ENCODE results near the gene PRKAG1. TPM values are rescaled to one million over a fixed set of nuclear protein-coding genes. Genes with fewer than 3 reads are reported as not detected.

PRKAG1 gene
- total RNA-seq, 1 experiment from 2014 or later: 80.3 TPM

- Mint-ChIP-seq H3K36me3 (ENCODE audit: insufficient read depth, unreplicated experiment) (peaks cover 85% of the 10 kb centered on the region), H3K27me3 (ENCODE audit: insufficient read depth, unreplicated experiment) (no peaks in the 10 kb centered on the region), H3K9me3 (ENCODE audit: unreplicated experiment) (no peaks in the 10 kb centered on the region), H3K4me1 (ENCODE audit: insufficient read depth, unreplicated experiment) (no peaks in the 10 kb centered on the region), H3K4me3 (ENCODE audit: unreplicated experiment) (no peak overlapping the region), H3K27ac (ENCODE audit: low read depth, unreplicated experiment) (no peak overlapping the region)
- DNase-seq (ENCODE audit: unreplicated experiment): no peak
- intact Hi-C loops (cut with micrococcal nuclease): no loop called here
- ChIA-PET CTCF (interaction anchor here (0.5 to 1.1 kb wide), 4 partner anchors 9 to 203 kb away, joined by 3 to 4 read pairs (median 4); no protein-coding TSS in a partner anchor), POLR2A (interaction anchor here (0.6 to 1.1 kb wide), 2 partner anchors 19 to 102 kb away, joined by 3 read pairs; partner anchors contain the start of gene TUBA1B)
- no TSS peak for BruUV-seq (replicated peaks)
- TF ChIP-seq CTCF (IDR thresholded peaks at IDR 0.05; ENCODE audit: unreplicated experiment): no peak
Measured at GRCh38 chr12:49027846-49028555, 9.4 kb upstream of the PRKAG1 start.

- Mint-ChIP-seq H3K36me3 (ENCODE audit: insufficient read depth, unreplicated experiment) (peaks cover 86% of the 10 kb centered on the region), H3K27ac (ENCODE audit: low read depth, unreplicated experiment) (no peak overlapping the region), H3K9me3 (ENCODE audit: unreplicated experiment) (no peaks in the 10 kb centered on the region), H3K4me1 (ENCODE audit: insufficient read depth, unreplicated experiment) (no peaks in the 10 kb centered on the region), H3K4me3 (ENCODE audit: unreplicated experiment) (no peak overlapping the region), H3K27me3 (ENCODE audit: insufficient read depth, unreplicated experiment) (no peaks in the 10 kb centered on the region)
- POLR2A ChIA-PET: no interaction called here
- intact Hi-C loops (cut with micrococcal nuclease): no loop called here
- BruUV-seq (replicated peaks): no TSS peak
- no peak for TF ChIP-seq CTCF (IDR thresholded peaks at IDR 0.05; ENCODE audit: unreplicated experiment)
- DNase-seq (ENCODE audit: unreplicated experiment): no peak
- CTCF ChIA-PET: interaction anchor here (1.1 kb wide), 1 partner anchor 174 kb away, joined by 4 read pairs; no protein-coding TSS in a partner anchor
Measured at GRCh38 chr12:49026678-49027480, 8.3 kb upstream of the PRKAG1 start.

- no peaks in the 10 kb centered on the region for H3K27me3 Mint-ChIP-seq (ENCODE audit: insufficient read depth, unreplicated experiment)
- no peaks in the 10 kb centered on the region for H3K9me3 Mint-ChIP-seq (ENCODE audit: unreplicated experiment)
- TF ChIP-seq CTCF (IDR thresholded peaks at IDR 0.05; ENCODE audit: unreplicated experiment): no peak
- H3K36me3 Mint-ChIP-seq (ENCODE audit: insufficient read depth, unreplicated experiment): peaks cover 85% of the 10 kb centered on the region
- H3K27ac Mint-ChIP-seq (ENCODE audit: low read depth, unreplicated experiment): no peak overlapping the region
- intact Hi-C loops (cut with micrococcal nuclease): no loop called here
- no TSS peak for BruUV-seq (replicated peaks)
- H3K4me1 Mint-ChIP-seq (ENCODE audit: insufficient read depth, unreplicated experiment): no peaks in the 10 kb centered on the region
- no peak for DNase-seq (ENCODE audit: unreplicated experiment)
- POLR2A ChIA-PET: no interaction called here
- no peak overlapping the region for H3K4me3 Mint-ChIP-seq (ENCODE audit: unreplicated experiment)
- CTCF ChIA-PET: interaction anchor here (1.0 kb wide), 1 partner anchor 38 kb away, joined by 4 read pairs; no protein-coding TSS in a partner anchor
Measured at GRCh38 chr12:49026101-49026500, 7.5 kb upstream of the PRKAG1 start.

- DNase-seq (ENCODE audit: unreplicated experiment): no peak
- no peak overlapping the region for H3K27ac Mint-ChIP-seq (ENCODE audit: low read depth, unreplicated experiment)
- H3K4me3 Mint-ChIP-seq (ENCODE audit: unreplicated experiment): no peak overlapping the region
- H3K4me1 Mint-ChIP-seq (ENCODE audit: insufficient read depth, unreplicated experiment): no peaks in the 10 kb centered on the region
- peaks cover 87% of the 10 kb centered on the region for H3K36me3 Mint-ChIP-seq (ENCODE audit: insufficient read depth, unreplicated experiment)
- no peak for TF ChIP-seq CTCF (IDR thresholded peaks at IDR 0.05; ENCODE audit: unreplicated experiment)
- POLR2A ChIA-PET: no interaction called here
- no peaks in the 10 kb centered on the region for H3K27me3 Mint-ChIP-seq (ENCODE audit: insufficient read depth, unreplicated experiment)
- intact Hi-C loops (cut with micrococcal nuclease): no loop called here
- CTCF ChIA-PET: interaction anchor here (1.0 kb wide), 1 partner anchor 37 kb away, joined by 4 read pairs; no protein-coding TSS in a partner anchor
- no peaks in the 10 kb centered on the region for H3K9me3 Mint-ChIP-seq (ENCODE audit: unreplicated experiment)
- BruUV-seq (replicated peaks): no TSS peak
Measured at GRCh38 chr12:49025463-49025862, 6.9 kb upstream of the PRKAG1 start.

Data from MCF 10A (cell line).